ENCODE results near the gene KCNJ4.

The KCNJ4 gene

DNA sequence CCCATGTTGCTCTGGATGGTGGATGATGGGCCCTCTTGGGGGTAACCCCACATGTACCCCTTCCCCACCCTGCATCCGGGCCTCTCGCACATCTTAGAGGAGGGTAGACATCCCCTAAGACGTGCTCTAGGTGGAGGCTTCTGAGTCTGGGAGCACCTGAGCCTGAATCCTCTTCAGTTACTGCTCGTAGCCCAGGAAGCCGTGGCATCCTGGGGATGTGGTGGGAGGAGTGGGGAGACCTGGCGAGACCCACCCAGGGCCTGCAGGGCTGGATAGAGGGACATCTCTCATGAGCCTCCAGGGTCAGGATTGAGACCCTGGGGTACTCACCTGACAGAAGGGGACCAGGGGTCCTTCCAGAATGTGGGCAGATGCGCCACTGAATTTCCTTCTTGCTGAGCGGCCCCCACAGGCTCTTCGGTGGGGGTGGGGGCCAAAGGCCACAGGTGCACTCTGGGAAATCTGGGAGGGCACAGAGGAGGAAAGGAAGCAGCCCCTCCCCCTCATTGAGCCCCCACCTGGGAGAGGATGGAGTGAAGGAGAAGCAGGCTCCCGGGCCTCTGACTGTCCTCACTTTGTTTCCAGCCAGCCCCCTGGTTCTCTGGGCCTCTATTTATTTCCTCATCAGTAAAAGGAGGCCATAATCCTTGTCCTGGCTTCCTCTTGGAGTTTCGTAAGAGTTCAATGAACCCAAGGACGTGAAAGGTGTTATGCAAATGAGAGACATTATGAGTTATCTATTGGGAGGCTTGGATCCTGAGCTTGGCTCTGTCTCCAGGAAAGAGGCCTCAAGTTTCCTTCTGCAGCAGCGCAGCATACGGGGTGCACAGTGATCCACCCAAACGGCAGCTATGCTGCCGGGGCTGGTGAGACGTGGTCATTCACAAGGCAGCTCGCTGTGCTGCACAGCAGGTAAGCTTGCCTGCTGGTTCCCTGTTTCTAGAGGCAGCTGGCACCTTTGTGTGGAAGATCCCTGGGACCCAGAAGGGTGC lies 31.2 kb downstream of the KCNJ4 start:
- Mint-ChIP-seq H3K9me3 (no peaks in the 10 kb centered on the region), H3K4me1 (peaks cover 3% of the 10 kb centered on the region), H3K27me3 (peaks cover 5% of the 10 kb centered on the region), H3K36me3 (no peaks in the 10 kb centered on the region), H3K27ac (no peak overlapping the region), H3K4me3 (no peak overlapping the region)
- no peak for DNase-seq (ENCODE audit: low spot score in 2 of 2)
- ATAC-seq (ENCODE audit: low read depth) = no peak

DNA sequence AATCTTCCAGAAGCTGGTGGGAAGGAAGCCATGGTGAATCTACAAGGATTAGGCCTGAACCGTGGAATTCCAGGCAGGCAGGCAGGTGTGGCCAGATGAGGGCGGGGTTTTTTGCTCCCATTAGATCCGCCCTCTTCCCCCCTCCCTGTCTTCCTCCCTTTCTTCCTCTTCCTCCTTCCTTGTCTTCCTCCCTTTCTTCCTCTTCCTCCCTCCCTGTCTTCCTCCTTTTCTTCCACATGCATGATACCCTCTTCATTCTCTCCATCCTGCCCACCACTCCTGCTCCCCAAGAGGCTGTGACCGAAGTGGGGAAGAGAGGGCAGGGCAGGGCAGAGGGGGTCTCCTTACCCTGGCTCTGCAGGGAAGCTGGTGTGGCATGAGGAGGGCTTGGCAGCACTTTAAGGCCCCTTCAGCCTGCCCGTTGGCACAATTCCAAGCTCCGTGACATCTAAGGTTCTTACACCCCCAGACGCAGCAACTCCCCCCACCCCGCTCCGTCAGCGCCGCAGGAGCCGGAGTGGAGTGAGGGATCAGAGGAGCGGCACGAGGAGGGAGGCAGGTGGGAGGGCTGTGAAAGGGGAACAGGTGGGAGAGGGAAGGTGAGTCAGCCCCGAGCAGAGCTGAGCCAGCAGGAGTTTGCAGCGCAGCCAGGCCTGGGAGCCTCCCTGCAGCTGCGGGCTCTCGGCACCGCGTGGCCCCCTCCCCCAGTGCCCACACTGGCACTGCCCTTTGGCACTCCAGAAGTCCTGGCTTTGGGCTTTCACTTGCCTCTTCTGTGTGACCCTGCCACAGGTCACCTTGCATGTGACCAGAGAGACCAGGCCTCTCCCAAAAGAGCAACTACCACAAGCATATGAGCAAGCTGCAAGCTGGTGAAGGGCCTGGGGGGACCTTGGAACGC lies 32.1 kb downstream of the KCNJ4 start:
- no peak overlapping the region for H3K27ac Mint-ChIP-seq
- no peak overlapping the region for H3K4me3 Mint-ChIP-seq
- H3K9me3 Mint-ChIP-seq = no peaks in the 10 kb centered on the region
- H3K36me3 Mint-ChIP-seq = no peaks in the 10 kb centered on the region
- peaks cover 5% of the 10 kb centered on the region for H3K27me3 Mint-ChIP-seq
- peaks cover 4% of the 10 kb centered on the region for H3K4me1 Mint-ChIP-seq
- no peak for DNase-seq (ENCODE audit: low spot score in 2 of 2)
- ATAC-seq (ENCODE audit: low read depth) = no peak

DNA sequence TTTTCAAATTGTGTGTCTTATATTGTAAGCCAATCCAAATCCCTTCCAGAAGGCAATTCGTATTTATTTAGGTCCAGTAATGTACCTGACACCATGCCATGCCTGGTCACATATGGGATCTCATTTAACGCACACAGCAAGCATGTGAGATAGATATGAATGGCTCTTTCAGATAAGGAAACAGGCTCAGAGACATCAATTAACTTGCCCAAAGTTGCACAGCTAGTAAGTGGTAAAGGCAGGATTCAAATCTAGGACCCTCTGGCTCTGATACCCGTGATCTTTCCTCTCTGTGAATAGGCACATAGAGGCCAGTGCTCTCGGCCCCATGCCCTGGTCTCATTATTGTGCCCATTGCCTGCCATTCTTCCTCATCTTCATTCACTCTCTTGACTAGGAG lies 34.3 kb downstream of the KCNJ4 start:
- ATAC-seq (ENCODE audit: low read depth) (no peak), DNase-seq (ENCODE audit: low spot score in 2 of 2) (no peak)
- H3K4me1 Mint-ChIP-seq = peaks cover 4% of the 10 kb centered on the region
- no peaks in the 10 kb centered on the region for H3K36me3 Mint-ChIP-seq
- H3K27me3 Mint-ChIP-seq = peaks cover 5% of the 10 kb centered on the region
- no peak overlapping the region for H3K4me3 Mint-ChIP-seq
- no peaks in the 10 kb centered on the region for H3K9me3 Mint-ChIP-seq
- H3K27ac Mint-ChIP-seq = no peak overlapping the region

DNA sequence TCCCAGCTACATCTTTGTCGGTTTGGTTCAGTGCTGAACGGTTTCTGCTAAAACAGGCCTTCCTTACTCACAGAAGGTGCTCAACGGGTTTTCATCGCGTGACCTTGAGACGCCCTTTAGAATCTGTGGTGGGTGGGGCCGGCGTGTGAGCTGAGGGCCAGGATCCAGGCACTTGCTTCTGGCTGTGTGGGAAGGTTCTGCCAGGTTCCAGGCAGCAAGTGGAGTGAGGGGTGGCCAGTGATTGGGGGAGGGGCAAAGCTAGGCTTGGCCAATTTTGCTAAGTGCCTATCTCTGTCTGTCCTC lies 35.2 kb downstream of the KCNJ4 start:
- ATAC-seq (ENCODE audit: low read depth) (no peak), DNase-seq (ENCODE audit: low spot score in 2 of 2) (no peak)
- Mint-ChIP-seq H3K4me1 (peaks cover 4% of the 10 kb centered on the region), H3K9me3 (no peaks in the 10 kb centered on the region), H3K27me3 (peaks cover 5% of the 10 kb centered on the region), H3K4me3 (no peak overlapping the region), H3K36me3 (no peaks in the 10 kb centered on the region), H3K27ac (no peak overlapping the region)

DNA sequence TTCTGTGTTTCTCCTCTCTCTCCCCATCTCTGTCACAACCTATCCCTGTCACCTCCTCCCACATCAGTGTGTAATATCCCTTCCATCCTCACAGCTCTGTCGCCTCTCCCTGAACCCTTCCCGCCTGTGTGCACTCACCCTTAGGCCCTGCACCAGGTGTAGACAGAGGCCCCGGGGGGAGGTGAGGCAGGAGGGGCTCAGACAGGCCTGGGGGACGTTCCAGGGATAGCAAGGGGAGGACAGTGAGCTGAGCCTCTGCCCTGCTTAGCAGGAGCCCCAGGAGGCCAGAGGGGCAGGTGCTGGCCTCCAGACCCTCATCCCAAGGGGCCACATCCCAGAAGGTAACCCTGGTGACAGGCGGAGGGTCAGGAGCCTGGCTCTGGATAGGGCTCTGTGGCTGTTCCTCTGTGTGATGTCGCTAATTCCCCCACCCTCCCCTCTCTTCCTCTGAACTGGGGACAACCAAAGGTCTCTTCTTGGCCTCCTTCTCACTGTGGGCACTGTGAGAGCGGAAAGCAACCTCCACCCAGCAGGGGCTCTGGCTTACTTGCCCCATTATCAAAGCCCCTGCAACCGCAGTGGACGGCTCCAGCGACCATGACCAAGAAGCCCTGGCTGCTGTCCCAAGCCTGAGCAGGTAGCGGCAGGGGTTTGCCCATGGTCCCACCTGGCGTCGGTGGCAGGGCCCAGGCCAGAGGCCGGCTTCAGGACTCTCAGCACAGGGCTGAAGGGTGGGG lies 35.7 kb downstream of the KCNJ4 start:
- Mint-ChIP-seq H3K4me1 (peaks cover 4% of the 10 kb centered on the region), H3K27me3 (peaks cover 5% of the 10 kb centered on the region), H3K4me3 (peak overlapping the region; percentile 8), H3K9me3 (no peaks in the 10 kb centered on the region), H3K36me3 (no peaks in the 10 kb centered on the region), H3K27ac (no peak overlapping the region)
- DNase-seq (ENCODE audit: low spot score in 2 of 2) (no peak), ATAC-seq (ENCODE audit: low read depth) (no peak)

DNA sequence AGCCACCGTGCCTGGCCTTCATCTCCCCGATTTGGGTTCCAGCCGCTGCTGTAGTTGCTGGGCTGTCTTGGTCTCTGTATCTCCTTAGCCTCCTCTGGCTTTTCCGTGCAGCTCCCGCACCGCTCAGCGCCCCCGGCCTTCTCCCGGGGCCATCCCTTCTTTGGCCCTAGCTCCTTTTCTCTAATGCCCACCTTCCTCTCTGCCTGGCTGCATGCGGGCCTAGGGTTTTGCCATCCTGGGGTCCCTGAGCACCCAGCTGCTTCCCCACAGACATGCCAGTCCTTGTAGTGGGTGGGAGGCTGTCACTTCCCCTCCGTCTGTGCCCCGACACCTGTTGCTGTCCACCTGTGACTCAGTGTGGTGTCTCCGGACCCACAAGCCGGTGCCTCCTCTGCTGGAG lies 36.4 kb downstream of the KCNJ4 start:
- Mint-ChIP-seq H3K4me1 (peaks cover 4% of the 10 kb centered on the region), H3K27me3 (peaks cover 5% of the 10 kb centered on the region), H3K36me3 (no peaks in the 10 kb centered on the region), H3K27ac (no peak overlapping the region), H3K9me3 (no peaks in the 10 kb centered on the region), H3K4me3 (no peak overlapping the region)
- ATAC-seq (ENCODE audit: low read depth) (no peak), DNase-seq (ENCODE audit: low spot score in 2 of 2) (no peak)

DNA sequence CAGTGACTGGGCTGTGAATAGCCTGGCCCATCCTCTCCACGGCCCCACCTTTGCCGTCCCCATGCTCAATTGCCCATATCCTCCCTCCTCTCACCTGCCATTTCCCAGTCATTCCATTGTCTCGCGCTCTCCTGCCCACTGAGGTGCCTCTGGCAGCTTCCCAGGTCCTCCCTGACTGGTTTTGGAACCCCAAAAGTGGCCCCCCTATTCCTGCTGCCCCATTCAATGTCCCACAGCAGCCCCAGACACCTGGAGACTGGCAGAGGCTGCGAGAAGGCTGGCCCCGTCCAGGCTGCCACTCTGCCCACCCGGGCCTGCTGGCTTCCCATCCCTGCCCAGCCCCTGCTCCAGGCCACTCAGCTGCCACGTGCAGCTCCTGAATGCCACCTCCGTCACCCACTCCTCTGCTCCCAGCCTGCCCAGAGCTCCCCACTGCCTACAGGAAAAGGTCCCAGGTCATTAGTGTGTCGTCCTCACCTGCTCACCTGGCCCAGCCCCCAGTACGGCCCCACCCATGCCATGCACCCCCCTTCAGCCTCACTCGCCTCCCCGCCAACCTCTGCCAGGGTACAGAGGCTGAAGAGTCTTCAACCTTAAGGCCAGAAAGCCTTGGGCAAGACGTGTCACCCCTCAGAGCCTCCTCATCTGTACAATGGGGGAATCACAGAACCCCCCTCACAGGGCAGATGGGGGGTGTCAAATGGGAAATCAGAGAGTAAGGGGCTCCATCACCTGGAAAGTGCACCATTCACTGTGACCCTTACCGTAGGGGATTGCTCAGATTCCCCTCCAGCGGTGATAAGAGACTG lies 37.5 kb downstream of the KCNJ4 start:
- Mint-ChIP-seq H3K27me3 (peaks cover 3% of the 10 kb centered on the region), H3K4me3 (no peak overlapping the region), H3K9me3 (no peaks in the 10 kb centered on the region), H3K36me3 (no peaks in the 10 kb centered on the region), H3K27ac (no peak overlapping the region), H3K4me1 (peaks cover 4% of the 10 kb centered on the region)
- ATAC-seq (ENCODE audit: low read depth) (no peak), DNase-seq (ENCODE audit: low spot score in 2 of 2) (no peak)

DNA sequence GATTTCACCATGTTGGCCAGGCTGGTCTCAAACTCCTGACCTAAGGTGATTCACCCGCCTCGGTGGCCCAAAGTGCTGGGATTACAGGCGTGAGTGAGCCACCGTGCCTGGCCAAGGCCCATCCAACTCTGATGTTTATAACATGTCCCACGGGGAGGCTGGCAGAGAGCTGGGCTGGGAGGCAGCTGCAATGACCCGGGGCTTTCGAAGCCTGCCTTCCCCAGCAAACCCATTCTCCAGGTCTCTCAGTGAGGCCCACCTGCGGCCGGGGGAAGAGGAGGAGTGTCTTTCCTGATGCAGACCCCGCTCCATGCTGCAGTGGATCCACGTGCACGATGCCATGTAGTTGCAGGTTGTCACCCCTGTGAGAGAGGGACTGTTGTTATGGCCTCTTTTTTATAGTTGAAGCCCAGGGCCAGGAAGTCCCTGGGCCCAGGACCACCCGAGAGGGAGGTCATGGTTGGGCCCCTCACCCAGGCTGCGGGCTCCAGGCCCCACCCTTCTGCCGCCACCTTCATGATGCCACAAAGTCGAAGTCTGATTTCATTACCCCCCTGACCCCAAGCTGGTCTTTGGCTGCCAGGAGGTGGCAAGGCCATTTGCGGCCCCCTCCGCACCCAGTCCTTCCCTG lies 38.3 kb downstream of the KCNJ4 start:
- Mint-ChIP-seq H3K27me3 (peaks cover 3% of the 10 kb centered on the region), H3K4me1 (peaks cover 4% of the 10 kb centered on the region), H3K9me3 (no peaks in the 10 kb centered on the region), H3K27ac (no peak overlapping the region), H3K4me3 (no peak overlapping the region), H3K36me3 (no peaks in the 10 kb centered on the region)
- DNase-seq (ENCODE audit: low spot score in 2 of 2) (no peak), ATAC-seq (ENCODE audit: low read depth) (no peak)

DNA sequence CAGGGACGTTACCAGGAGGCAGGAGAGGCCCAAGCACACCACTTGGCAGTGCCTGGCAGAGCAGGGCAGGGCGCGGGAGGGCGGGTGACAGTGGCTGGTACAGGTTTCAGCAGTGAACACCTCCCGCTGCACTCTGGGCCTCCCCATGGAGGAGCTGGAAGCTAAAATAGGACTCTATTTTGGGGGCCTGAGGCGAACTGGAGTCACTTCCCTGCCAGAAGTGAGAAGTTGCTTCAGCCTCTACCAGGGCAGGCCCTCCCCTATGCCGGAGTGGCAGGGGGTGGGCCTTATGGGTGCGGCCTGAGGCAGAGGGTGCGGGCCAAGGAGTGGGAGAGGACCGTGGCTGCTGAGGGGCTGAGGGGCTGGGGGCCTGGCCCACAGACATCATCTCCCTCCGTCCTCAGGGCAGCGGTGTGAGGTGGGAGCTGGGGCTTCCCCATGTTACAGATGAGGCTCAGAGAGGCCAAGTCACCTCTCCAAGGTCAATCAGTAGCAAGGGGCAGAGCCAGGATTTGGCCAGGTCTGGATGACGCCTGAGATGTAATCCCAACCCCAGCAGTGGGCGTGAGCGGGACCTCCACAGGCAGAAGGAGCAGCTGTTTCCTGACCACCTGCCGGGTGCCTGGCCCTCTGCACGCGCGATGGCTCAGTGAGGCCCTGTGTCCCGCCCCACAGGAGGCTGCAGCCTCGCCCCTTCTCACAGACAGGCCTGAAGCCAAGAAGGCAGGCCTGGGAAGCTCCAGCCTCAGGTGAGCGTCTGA lies 39.3 kb downstream of the KCNJ4 start:
- H3K9me3 Mint-ChIP-seq = no peaks in the 10 kb centered on the region
- no peak for ATAC-seq (ENCODE audit: low read depth)
- no peaks in the 10 kb centered on the region for H3K36me3 Mint-ChIP-seq
- no peak for DNase-seq (ENCODE audit: low spot score in 2 of 2)
- H3K4me3 Mint-ChIP-seq = no peak overlapping the region
- peaks cover 3% of the 10 kb centered on the region for H3K27me3 Mint-ChIP-seq
- H3K27ac Mint-ChIP-seq = no peak overlapping the region
- H3K4me1 Mint-ChIP-seq = peaks cover 4% of the 10 kb centered on the region

DNA sequence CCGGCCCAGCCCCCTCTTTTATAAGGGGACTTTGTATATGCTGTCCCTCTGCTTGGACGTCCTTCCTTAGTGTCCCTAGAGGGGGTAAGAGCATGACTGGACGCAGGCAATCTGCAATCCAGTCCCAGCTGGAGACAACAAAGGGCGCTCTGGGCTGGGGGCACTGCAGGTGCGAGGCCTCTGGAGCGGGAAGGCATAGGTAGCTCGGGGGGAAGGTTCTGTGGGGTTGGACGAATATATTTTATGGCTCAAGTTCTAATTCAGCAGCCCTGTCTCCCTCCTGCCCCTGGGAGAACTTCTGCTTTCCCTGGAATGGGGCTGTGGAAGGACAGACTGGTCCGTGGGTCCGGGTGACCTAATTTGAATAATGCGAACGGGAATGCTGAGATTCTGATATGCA lies 40.0 kb downstream of the KCNJ4 start:
- Mint-ChIP-seq H3K27ac (no peak overlapping the region), H3K27me3 (peaks cover 3% of the 10 kb centered on the region), H3K4me3 (no peak overlapping the region), H3K4me1 (peaks cover 4% of the 10 kb centered on the region), H3K9me3 (no peaks in the 10 kb centered on the region), H3K36me3 (no peaks in the 10 kb centered on the region)
- ATAC-seq (ENCODE audit: low read depth) (no peak), DNase-seq (ENCODE audit: low spot score in 2 of 2) (no peak)

DNA sequence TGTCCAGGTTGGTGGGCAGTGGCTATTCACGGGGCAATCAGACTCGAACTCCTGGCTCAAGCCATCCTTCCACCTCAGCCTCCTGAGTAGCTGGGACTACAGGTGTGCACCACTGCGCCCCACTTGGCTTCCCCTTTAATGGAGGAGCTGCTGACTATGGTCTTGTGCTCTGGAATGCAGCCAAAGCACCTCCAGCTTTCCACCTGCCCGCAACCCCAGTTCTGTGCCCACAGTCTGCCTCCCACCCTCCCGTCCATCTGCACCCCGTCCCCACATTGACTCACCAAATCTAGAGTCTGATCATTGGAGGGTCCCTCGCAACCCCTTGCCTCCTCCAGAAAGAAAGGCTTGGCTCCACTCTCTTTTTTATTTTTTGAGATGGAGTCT lies 41.0 kb downstream of the KCNJ4 start:
- no peak overlapping the region for H3K4me3 Mint-ChIP-seq

DNA sequence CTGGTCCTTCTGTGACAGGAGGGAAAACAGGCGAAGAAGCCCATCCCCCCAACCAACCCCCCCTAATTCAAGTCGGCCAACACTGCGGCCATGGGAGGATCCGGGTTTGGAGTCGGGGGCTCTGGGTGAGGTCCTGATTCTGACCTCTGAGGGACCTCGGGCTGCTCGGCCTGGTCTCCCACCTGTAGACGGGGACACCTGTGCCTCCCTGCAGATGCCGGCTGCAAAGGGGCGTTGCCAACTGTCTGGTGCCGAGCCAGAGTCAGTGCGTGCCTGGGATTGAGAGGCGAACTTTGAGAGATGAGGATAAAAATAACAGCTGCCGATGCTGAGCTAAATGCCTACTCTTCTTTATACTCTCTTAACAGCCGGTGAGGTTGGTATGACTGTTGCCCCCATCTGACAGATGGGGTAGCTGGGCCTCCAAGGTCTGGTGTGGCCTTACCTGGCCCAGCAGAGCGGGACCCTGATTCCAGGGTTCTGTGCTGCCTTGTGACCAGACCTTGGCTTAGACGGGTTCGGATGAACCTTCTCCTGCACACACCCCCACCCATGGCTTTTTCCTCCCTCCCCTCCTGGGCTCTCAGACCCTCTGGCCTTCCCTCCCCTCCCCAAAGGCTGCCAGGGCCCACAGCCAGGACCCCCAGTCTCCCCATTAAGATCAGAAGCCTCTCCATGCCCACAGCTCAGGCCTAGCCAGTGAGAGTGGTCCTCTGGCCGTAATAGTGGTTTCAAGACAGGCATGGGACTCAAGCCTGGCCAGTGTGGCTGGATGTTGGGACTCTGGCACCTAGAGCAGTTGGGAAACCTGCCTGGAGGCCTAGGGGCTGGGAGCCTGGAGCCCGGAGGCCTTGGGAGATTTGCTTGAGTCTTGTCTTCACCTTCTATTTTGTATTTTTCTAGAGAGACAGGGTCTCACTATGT lies 41.7 kb downstream of the KCNJ4 start:
- no peaks in the 10 kb centered on the region for H3K9me3 Mint-ChIP-seq

More for the DNA sequence above, 41.0 kb downstream of the KCNJ4 start:
- DNase-seq (ENCODE audit: low spot score in 2 of 2) (no peak), ATAC-seq (ENCODE audit: low read depth) (no peak)
- H3K4me1 Mint-ChIP-seq = peaks cover 3% of the 10 kb centered on the region
- no peaks in the 10 kb centered on the region for H3K9me3 Mint-ChIP-seq
- no peak overlapping the region for H3K27ac Mint-ChIP-seq
- peaks cover 2% of the 10 kb centered on the region for H3K27me3 Mint-ChIP-seq
- no peaks in the 10 kb centered on the region for H3K36me3 Mint-ChIP-seq

More for the DNA sequence above, 41.7 kb downstream of the KCNJ4 start:
- Mint-ChIP-seq H3K27me3 (no peaks in the 10 kb centered on the region), H3K4me1 (no peaks in the 10 kb centered on the region), H3K4me3 (no peak overlapping the region), H3K36me3 (no peaks in the 10 kb centered on the region), H3K27ac (no peak overlapping the region)
- ATAC-seq (ENCODE audit: low read depth) (no peak), DNase-seq (ENCODE audit: low spot score in 2 of 2) (no peak)

All from memory B cell (primary cell).